SH-SY5Y (cell line): ENCODE measurements around the gene DMBT1.

Experiments used
- GATA2 ChIP-seq: IDR thresholded peaks from 2 replicates; pipeline ENCODE4 v1.6.1; 2011; ENCODE audit warnings: mild to moderate bottlenecking, low read depth, low read length
- GATA3 ChIP-seq: IDR thresholded peaks from 2 replicates; pipeline ENCODE4 v1.6.1; 2011; ENCODE audit warnings: low read depth, mild to moderate bottlenecking, low read length, moderate library complexity

- TF ChIP-seq GATA2, result no peak
- TF ChIP-seq GATA3, result no peak
Observed at GRCh38 chr10:122548407-122549085, 12.0 kb upstream of the DMBT1 start.
